ENCODE data around the gene TUBA1C. TPM values are rescaled to one million over a fixed set of nuclear protein-coding genes. Genes with fewer than 3 reads are reported as not detected.
"Not testable (repeated sequence)": the region's sequence is repeated elsewhere in the genome, so short reads cannot be mapped to it uniquely, and the experiment has no call there.

Gene TUBA1C
- total RNA-seq, 1 donor from 2014 or later = 129 TPM

- no peaks in the 10 kb centered on the region for H3K9me3 Mint-ChIP-seq (ENCODE audit: unreplicated experiment)
- no peak for DNase-seq (ENCODE audit: low spot score)
- H3K27ac Mint-ChIP-seq (ENCODE audit: unreplicated experiment) = no peak overlapping the region
- H3K27me3 Mint-ChIP-seq (ENCODE audit: unreplicated experiment) = peaks cover 5% of the 10 kb centered on the region
- H3K36me3 Mint-ChIP-seq (ENCODE audit: low read depth, unreplicated experiment) = no peaks in the 10 kb centered on the region
- TF ChIP-seq CTCF (IDR thresholded peaks at IDR 0.05; ENCODE audit: unreplicated experiment) = no peak
- no peak overlapping the region for H3K4me3 Mint-ChIP-seq (ENCODE audit: unreplicated experiment)
- H3K4me1 Mint-ChIP-seq (ENCODE audit: unreplicated experiment) = no peaks in the 10 kb centered on the region
Measured at GRCh38 chr12:49305762-49306510, 41.1 kb downstream of the TUBA1C start.

DNA sequence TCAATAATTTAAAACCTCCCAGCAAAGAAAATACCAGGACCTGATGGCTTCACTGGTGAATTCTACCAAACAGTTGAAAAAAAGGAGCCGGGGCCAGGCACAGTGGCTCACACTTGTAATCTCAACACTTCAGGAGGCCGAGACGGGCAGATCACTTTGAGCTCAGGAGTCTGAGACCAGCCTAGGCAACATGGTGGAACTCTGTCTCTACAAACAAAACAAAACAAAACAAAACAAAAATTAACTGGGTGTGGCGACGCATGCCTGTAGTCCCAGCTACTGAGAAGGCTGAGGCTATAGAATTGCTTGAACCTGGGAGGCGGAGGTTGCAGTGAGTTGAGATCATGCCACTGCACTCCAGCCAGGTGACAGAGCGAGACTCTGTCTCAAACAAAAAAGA, 44.5 kb downstream of the TUBA1C start:
- TF ChIP-seq CTCF (IDR thresholded peaks at IDR 0.05; ENCODE audit: unreplicated experiment) = no peak
- H3K4me1 Mint-ChIP-seq (ENCODE audit: unreplicated experiment) = no peaks in the 10 kb centered on the region
- H3K27me3 Mint-ChIP-seq (ENCODE audit: unreplicated experiment) = peaks cover 8% of the 10 kb centered on the region
- no peak for DNase-seq (ENCODE audit: low spot score)
- H3K36me3 Mint-ChIP-seq (ENCODE audit: low read depth, unreplicated experiment) = no peaks in the 10 kb centered on the region
- H3K4me3 Mint-ChIP-seq (ENCODE audit: unreplicated experiment) = no peak overlapping the region
- no peak overlapping the region for H3K27ac Mint-ChIP-seq (ENCODE audit: unreplicated experiment)
- H3K9me3 Mint-ChIP-seq (ENCODE audit: unreplicated experiment) = no peaks in the 10 kb centered on the region

- H3K27me3 Mint-ChIP-seq (ENCODE audit: unreplicated experiment); H3K36me3 Mint-ChIP-seq (ENCODE audit: low read depth, unreplicated experiment); H3K9me3 Mint-ChIP-seq (ENCODE audit: unreplicated experiment); H3K4me1 Mint-ChIP-seq (ENCODE audit: unreplicated experiment); H3K27ac Mint-ChIP-seq (ENCODE audit: unreplicated experiment); DNase-seq (ENCODE audit: low spot score); H3K4me3 Mint-ChIP-seq (ENCODE audit: unreplicated experiment): not testable (repeated sequence)
Measured at GRCh38 chr12:49310451-49311000, 45.6 kb downstream of the TUBA1C start.

DNA sequence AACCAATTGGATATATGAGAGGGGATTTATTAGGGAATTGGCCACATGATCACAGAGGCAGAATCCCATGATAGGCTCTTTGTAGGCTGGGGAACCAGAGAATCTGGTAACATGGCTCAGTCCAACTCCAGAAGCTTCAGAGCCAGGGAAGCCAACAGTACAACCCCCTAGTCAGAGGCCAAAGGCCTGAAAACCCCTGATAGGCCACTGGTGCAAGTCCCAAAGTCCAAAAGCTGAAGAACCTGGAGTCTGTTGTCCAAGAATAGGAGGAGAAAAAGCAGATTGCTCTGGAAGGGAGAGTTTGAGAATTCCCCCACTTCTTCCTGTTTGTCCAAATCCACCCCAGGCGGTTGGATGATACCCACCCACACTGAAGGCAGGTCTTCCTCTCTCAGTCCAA, 49.9 kb downstream of the TUBA1C start:
- H3K4me1 Mint-ChIP-seq (ENCODE audit: unreplicated experiment) = no peaks in the 10 kb centered on the region
- DNase-seq (ENCODE audit: low spot score) = no peak
- TF ChIP-seq CTCF (IDR thresholded peaks at IDR 0.05; ENCODE audit: unreplicated experiment) = no peak
- peaks cover 8% of the 10 kb centered on the region for H3K27me3 Mint-ChIP-seq (ENCODE audit: unreplicated experiment)
- H3K4me3 Mint-ChIP-seq (ENCODE audit: unreplicated experiment) = no peak overlapping the region
- H3K36me3 Mint-ChIP-seq (ENCODE audit: low read depth, unreplicated experiment) = no peaks in the 10 kb centered on the region
- no peak overlapping the region for H3K27ac Mint-ChIP-seq (ENCODE audit: unreplicated experiment)
- no peaks in the 10 kb centered on the region for H3K9me3 Mint-ChIP-seq (ENCODE audit: unreplicated experiment)

DNA sequence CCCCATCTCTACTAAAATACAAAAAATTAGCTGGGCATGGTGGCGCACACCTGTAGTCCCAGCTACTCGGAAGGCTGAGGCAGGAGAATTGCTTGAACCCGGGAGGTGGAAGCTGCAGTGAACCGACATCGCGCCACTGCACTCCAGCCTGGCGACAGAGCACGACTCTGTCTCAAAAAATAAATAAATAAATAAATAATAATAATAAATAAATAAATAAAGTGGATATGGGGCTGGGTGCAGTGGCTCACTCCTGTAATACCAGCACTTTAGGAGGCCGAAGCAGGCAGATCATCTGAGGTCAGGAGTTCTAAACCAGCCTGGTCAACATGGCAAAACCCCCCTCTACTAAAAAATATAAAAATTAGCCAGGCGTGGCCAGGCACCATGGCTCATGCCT, 52.2 kb downstream of the TUBA1C start:
- H3K9me3 Mint-ChIP-seq (ENCODE audit: unreplicated experiment); H3K27ac Mint-ChIP-seq (ENCODE audit: unreplicated experiment); H3K36me3 Mint-ChIP-seq (ENCODE audit: low read depth, unreplicated experiment); H3K4me3 Mint-ChIP-seq (ENCODE audit: unreplicated experiment); DNase-seq (ENCODE audit: low spot score); H3K4me1 Mint-ChIP-seq (ENCODE audit: unreplicated experiment); H3K27me3 Mint-ChIP-seq (ENCODE audit: unreplicated experiment): not testable (repeated sequence)

DNA sequence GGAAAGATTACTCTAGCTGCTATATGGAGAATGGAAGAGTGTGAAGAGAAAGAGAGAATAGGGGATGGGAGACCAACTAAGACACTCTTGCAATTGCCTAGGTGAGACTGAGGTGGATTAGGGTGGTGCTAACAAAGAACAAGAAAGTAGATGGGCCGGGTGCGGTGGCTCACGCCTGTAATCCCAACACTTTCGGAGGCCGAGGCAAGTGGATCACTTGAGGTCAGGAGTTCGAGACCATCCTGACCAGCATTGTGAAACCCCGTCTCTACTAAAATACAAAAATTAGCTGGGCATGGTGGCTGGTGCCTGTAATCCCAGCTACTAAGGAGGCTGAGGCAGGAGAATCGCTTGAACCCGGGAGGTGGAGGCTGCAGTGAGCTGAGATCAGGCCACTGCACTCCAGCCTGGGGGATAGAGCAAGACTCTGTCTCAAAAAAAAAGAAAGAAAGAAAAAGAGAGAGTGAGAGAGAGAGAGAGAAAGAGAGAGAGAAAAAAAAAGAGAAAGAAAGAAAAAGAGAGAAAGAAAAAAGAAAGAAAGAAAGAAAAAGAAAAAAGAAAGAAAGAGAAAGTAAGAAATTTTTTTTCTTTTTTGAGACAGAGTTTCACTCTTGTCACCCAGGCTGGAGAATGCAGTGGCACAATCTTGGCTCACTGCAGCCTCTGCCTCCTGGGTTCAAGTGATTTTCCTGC, 55.7 kb downstream of the TUBA1C start:
- H3K36me3 Mint-ChIP-seq (ENCODE audit: low read depth, unreplicated experiment); H3K27me3 Mint-ChIP-seq (ENCODE audit: unreplicated experiment); H3K9me3 Mint-ChIP-seq (ENCODE audit: unreplicated experiment); DNase-seq (ENCODE audit: low spot score); H3K4me3 Mint-ChIP-seq (ENCODE audit: unreplicated experiment); H3K27ac Mint-ChIP-seq (ENCODE audit: unreplicated experiment): not testable (repeated sequence)
- H3K4me1 Mint-ChIP-seq (ENCODE audit: unreplicated experiment) = peaks cover 13% of the 10 kb centered on the region

Data from endothelial cell (in vitro differentiated cells).